Inflammatory macrophage treated with lipopolysaccharide for 4 hours (primary cell): ENCODE measurements around the gene CEP290.

ENCODE experiments used
- DNase-seq: peaks from one replicate; pipeline ENCODE4 v3.0.0-alpha.2; 2020

CEP290 gene, protein sequence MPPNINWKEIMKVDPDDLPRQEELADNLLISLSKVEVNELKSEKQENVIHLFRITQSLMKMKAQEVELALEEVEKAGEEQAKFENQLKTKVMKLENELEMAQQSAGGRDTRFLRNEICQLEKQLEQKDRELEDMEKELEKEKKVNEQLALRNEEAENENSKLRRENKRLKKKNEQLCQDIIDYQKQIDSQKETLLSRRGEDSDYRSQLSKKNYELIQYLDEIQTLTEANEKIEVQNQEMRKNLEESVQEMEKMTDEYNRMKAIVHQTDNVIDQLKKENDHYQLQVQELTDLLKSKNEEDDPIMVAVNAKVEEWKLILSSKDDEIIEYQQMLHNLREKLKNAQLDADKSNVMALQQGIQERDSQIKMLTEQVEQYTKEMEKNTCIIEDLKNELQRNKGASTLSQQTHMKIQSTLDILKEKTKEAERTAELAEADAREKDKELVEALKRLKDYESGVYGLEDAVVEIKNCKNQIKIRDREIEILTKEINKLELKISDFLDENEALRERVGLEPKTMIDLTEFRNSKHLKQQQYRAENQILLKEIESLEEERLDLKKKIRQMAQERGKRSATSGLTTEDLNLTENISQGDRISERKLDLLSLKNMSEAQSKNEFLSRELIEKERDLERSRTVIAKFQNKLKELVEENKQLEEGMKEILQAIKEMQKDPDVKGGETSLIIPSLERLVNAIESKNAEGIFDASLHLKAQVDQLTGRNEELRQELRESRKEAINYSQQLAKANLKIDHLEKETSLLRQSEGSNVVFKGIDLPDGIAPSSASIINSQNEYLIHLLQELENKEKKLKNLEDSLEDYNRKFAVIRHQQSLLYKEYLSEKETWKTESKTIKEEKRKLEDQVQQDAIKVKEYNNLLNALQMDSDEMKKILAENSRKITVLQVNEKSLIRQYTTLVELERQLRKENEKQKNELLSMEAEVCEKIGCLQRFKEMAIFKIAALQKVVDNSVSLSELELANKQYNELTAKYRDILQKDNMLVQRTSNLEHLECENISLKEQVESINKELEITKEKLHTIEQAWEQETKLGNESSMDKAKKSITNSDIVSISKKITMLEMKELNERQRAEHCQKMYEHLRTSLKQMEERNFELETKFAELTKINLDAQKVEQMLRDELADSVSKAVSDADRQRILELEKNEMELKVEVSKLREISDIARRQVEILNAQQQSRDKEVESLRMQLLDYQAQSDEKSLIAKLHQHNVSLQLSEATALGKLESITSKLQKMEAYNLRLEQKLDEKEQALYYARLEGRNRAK (N-terminal part only)

DNA sequence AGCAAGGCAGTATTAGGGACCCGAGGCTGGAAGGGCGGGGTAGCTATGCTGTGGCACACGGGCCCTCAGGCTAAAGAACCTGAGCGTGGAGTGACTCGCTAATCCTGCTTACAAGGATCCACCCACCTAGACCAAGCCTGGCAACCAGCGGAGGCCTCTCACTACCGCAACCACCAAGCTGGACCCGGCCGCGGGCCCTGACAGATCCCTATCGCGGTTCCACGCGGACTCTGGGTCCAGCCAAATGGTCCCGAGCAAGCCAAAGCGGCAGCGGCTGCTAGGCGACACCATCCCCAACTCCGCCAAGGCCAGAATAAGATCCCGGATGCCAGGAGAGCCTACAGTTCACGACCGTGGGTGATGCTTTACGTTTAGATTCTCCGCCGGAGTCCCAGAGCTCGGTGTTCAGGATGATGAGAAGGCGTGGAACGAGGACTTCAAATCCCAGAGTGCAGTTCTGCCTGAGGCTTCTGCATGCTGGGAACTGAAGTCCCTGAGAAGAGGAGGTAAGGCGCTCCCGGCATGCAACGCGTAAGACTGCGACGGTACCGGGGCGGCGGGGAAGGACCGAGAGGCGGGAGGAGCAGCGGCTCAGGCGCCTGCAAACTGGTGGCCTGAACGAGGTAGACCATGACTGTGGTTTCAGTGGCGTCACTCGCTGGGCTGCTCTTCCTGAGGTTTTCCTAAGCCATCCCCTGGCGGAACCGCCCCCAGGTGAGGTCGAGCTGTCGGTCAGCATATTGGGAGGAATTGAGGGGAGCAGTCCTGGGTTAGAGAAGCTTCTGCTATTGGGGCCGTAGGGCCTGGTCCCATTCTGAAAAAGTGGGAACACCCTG lies at the start of gene CEP290, which contains the start of gene TMTC3:
Gene CEP290 (minus strand): TSS at position 315 of the 836 bp plus-strand sequence. CDS start 781 bp downstream, outside the sequence.
Gene TMTC3 (plus strand): TSS at position 534 of the 836 bp plus-strand sequence. CDS start 6,009 bp downstream, outside the sequence.
- DNase-seq: peak; percentile 99

DNA sequence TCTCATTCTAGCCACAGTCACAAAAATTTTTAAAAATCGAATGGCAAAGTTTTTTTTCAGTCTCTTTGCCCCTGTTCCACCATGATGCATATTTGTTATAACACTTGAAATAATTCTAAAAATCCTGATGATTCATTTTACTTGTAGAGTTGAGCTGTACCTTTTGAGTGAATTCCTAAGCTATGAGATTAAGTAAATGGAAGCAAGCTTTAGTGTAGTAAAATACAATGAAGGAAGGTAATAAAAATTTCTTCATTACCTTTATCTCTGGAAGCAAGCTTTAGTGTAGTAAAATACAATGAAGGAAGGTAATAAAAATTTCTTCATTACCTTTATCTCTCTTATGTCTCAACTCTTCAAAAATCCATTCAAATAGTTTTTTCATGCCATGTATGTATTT lies 46.3 kb upstream of the CEP290 start:
- DNase-seq: no peak

DNA sequence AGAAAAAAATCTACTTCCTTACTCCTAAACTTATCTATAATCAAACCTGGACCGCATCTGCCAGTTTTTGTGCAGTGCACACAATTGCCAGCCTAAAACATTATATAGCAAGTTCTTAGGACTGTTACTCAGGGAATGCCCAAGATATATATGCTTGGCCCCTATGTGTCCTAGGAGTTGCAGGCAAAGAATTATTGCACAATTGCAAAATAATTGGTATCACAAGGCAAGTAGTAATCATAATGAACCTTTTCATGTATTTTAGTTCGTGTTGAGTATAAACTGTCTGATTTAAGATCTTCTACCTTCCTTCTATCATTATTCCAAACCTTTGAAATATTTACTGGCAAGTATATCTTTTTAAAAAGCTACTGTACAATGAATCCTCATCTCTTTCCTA lies 45.7 kb upstream of the CEP290 start:
- no peak for DNase-seq

DNA sequence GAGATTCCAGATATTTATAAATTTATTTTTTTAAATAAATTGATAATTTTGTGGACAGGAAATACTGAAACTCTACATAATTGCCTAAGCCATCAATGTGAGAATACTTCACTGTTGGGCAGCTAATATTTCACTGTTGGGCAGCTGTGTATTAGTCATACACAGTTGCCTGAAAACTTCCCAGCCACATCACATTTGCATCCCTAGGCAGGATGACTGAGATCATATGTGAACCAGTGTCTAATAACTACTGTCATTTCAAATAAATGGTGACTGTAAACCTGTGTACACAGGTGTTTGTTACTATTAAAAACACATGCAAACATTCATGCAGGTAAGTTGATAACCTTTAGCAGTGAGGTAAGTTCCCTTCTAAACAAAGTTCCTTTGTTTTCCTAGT lies 44.1 kb upstream of the CEP290 start:
- DNase-seq: peak; percentile 44

DNA sequence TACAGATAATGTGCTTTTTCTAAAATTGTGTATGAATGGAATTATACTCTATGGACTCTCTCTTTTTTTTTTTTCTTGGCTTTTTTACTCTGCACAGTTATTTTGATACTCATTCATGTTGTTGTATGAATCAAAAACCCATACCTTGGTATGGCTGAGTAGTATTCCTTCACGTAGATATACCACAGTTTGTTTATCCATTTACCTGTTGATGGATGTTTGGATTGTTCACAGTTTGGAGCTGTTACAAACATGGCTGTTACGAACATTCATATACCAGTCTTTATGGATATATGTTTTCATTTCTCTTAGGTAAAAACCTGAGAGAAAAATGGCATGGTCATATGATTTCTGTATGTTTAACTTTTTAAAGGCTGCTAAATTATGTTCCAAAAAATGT lies 43.4 kb upstream of the CEP290 start:
- no peak for DNase-seq

DNA sequence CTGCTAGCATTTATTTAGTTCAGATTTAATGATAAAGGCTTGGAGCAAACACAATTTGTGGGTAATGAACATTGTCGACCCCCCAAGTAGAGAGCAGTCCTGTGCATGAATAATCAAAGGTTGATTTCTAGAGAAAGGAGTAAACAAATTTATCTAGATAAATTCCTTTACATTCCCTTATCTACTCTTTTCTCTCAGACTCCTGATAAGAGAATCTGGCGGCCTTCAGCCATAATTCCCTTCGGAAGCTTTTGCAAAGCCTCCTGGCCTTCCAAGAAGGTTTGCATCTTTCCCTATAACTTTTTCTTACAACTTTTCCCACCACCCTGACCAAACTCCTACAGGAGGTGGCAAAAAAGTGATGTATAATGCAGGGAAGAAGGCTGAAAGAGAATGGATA lies 42.3 kb upstream of the CEP290 start:
- DNase-seq: no peak

DNA sequence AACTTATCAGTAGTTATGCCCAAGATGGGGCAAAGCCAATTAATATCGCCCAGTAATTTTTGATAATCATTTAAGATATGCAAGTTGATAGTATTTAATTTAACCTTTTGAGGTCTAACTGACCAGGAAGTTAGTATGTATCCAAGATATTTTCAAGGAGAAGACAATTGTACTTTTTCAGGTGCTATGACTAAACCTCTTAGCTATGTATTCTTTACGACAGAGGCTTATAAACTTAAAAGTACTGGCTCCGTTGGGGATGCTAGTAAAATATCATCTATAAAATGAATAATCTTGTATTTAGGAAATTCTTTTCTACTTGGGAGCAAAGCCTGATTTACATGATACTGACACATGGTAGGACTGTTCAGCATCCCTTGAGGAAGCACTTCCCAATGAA lies 40.5 kb upstream of the CEP290 start:
- no peak for DNase-seq

DNA sequence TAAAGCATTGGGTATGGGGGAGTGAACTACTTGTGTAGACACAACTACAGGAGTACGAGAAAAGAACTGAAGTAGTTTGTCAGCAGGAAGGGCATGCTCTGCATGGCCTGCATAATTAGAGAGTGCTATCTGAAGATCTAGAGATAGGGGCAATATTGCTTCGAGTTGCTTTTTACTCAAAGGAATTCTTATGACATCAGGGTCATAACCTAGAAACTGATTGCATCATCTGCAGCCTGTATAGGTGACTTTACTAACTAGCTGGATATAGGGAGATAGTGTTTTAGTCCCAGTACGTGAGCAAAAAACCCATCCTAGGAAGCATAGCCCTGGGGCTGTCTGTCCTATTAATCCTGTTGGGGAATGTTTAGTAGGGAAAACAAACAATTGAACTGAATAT lies 40.0 kb upstream of the CEP290 start:
- no peak for DNase-seq

DNA sequence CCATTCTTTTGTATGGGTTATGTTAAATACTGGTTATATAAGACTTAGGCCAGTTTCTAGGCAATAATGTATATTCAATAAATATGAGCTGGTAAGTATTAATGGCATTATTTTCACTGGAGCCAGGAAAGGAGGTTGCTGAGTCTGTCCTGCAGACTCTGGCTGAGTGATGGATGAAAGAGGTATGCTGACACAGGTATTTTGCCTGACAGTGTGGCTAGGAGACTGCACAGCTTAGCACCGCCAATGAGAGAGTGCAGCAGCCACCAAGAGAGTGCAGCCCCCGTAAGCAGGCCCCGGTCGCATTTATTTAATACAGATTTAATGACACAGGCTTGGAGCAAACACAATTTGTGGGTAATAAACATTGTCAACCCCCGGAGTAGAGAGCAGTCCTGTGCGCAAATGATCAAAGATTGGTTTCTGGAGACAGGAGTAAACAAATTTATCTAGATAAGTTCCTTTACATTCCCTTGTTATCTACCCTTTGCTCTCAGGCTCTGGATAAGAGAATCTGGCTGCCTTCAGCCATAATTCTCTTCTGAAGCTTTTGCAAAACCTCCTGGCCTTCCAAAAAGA lies 37.6 kb upstream of the CEP290 start:
- no peak for DNase-seq

DNA sequence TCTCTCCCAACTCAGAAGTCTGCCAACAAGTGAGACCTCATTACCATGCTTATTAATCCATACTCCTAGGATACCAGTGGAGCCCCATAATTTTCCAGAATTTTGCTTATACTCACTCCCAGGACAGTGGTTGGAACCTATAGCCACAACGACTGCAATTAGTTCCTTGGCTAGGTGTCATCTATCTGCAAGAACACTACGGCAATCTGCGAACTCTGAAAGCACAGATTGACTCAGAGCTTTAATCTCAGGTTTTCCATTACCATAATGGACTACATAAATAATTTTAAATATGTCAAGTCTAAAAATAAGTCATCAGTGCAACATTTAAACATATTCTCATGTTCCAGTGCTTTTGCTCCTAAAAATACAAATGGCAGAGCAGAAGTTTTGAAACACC lies 33.7 kb upstream of the CEP290 start:
- DNase-seq: no peak

DNA sequence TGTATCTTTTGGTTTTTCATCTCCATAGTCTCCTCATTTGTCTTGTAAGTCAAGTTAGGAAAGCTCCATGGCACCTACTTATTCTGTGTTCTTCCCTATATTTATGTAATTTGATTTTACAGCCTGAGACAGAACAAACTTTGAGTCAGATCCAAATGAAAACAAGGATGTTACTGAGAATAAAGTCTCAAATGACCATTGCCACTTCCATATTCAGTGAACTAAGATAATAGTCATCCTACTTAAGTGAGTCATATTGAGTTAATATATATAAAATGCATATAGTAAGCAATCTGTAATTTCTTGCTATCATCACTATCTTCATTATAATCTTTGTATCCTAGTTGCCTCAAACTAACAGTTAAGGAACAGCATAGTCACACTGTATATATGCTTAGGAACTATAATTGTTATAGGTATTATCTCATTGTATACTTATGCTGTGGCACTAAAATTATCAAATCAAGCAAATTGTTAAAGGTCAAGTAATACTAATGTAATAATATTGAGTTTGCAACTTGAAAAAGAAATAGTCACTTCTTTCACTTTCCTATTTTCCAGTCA lies 31.0 kb upstream of the CEP290 start:
- DNase-seq: no peak

DNA sequence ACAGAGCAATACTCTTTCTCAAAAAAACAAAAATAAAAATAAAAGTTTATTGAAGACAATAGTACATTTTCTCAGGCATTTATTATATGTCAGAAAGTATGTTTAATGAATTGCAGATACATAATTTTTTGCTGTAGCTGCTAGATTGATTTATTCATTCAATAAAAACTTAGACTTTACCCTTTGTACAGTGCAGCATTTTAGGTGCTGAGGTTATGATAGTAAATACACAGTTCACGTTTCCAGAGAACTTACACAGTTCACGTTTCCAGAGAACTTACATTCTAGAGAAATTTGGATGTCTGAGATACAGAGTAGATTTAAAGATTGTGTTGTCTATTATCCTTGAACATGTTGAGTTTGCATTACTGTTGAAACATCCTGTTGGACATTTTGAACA lies 25.5 kb upstream of the CEP290 start:
- DNase-seq: no peak

DNA sequence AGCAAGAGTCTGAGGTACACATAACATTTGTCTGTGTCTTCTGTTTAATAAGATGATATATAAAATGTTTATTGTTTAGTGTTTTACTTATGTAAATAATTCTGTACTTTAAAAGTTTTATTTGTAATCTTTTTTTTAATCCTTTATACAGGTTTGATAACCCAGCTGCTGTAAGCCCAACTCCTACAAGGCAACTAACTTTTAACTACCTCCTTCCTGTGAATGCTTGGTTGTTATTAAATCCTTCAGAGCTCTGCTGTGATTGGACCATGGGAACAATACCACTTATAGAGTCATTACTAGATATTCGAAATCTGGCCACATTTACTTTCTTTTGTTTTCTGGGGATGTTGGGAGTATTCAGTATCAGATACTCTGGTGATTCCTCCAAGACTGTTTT lies 24.3 kb upstream of the CEP290 start:
- DNase-seq: no peak

DNA sequence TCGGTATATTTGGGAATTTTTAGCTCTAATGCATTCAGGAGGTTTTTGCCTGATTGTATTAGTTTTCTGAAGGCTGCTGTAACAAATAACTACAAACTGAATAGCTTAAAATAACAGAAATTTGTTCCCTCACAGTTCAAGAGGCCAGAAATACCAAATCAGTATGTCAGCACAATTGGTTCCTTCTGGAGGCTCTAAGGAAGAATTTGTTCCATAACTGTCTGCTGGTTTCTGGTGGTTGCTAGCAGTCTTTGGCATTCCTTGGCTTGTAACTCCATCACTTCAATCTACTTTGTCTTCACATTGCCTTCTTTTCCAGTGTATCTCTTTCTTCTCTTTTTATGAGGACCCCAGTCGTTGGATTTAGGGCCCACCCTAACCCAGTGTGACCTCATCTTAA lies 21.5 kb upstream of the CEP290 start:
- no peak for DNase-seq

DNA sequence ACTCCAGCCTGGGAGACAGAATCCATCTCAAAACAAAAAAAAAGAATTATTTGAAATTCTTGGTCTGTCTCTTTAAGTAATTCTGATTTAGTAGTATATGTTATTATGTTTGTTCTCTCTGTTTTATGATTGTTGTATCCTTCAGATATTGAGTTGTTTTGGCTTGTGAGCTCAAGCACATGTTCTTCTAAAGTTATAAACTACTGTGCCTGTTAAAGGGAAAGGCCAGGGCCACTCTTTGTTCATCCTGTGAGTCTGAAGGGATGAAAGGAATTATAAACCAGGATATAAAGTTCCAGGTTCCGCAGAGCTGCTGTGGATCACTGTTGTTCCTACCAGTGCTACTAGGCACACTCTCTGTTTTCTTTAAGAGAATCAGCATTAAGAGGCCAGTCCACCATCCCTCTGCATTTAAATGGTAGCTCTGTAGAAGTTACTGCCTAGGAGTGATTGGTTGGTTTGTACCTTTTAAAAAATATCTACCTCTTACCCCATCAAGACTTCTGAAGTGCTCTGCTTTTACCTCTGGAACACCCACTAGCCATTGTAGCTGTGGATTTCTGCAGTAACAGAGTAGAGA lies 14.3 kb upstream of the CEP290 start:
- no peak for DNase-seq

DNA sequence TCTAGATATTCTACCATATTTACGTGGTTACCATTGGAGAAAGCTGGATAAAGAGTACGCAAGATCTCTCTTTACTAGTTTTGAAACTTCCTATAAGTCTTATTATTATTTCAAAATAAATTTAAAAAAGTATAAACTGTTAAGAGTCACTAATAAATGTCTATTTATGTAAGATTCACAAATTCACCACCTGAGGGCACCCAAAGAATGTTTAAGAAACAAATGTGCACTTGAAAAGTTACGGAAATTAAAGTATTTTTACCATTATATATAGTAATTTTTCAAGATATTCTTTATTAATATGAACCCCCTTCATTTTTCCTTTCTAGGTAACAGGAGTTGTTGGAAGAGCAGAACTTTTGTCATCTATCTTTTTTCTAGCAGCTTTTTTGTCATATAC lies 12.1 kb upstream of the CEP290 start:
- DNase-seq: peak; percentile 11

DNA sequence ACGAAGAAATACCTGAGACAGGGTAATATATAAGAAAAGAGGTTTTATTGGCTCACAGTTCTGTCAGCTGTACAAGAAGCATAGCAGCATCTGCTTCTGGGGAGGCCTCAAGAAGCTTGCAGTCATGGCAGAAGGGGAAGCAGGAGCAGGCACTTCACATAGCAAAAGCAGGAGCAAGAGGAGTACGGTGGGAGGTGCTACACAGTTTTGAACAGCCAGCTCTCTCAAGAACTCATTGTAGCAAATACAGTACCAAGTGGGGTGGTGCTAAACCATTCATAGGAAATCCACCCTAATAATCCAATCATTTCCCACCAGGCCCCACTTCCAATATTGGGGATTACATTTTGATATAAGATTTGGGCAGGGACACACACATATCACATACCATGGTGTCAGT lies 8.2 kb upstream of the CEP290 start:
- no peak for DNase-seq

DNA sequence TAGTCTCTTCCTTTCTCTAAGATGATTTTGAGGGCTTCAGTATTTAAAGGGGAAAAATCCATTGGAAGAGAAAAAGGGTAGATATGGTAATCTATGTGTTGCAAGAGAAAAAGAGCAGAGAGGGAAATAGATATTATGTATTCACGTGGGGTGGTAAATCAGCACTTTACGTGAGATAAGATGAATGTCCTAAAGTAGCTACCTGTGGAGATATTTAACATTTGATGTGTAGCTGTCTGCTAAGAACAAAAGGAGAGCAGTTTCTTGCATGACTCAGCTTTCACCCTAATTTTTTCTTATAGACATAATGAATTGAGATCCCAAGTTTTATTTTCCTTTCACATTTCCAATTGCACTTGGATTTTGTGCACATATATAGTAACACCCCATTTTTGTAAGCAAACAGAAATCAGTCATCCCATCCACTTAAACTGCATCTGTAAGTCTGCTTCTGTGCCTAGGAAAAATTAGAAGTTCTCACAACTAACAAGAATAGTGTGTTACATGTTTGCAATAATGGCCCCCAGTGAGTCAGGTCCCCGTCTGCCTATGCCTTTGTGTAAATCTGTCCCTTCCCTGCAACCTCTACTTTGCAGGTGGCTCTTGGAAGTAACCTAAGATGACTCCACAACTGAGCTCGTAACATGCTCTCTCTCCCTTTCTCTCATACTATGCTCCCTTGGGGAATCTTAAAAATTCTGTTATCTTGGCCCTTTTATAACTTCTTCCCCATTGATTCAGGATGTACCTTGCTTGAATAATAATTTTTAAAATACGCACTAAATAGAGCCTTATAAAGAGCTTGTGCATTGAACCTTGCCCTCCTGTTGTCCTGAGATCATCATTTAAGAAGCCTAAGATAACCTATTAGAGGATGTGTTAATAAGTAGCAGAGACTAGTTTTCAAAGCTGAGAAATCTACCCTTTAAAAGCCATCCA lies 3.9 kb upstream of the CEP290 start:
- DNase-seq: no peak

DNA sequence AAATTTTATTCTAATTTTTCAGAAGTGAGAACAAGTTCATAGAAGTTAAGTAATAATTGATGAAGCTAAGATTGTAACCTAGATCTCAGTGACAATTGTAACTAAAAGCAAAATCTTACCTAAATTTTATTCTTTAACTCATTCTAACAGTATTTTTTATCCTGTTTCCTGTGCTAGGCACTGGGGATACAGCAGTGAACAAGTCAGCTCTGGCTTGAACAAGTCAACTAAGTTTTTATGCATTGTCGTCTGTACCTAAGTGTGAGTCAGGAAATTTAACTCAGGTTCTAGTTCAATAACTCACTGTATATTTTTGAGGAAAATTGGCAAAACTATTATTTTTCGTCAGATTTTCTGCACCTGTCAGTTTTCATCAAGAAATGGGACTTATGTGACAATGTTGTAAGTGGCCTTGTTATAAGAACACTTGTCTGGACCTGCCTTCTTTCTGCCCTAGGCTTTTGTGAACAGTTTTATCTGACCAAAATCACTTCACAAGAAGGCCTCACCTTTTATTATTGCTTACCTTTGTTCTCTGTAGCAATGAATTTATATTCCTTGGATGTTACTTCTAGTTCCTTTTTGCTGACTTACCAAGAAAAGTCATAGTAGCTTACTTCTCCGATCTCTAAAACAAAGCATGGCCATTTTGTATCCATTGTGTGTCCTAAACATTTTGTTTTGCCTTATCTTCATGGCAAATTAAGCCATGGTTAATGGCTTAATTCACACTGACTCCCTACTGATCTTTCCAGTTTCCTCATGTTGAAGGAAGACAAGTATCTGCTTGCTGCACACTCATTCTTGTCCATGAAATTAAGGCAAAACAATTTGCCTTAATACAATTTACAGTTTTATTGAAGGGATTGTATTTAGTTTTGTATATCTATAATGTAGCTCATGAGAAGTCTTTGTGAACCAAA lies 2.9 kb upstream of the CEP290 start:
- no peak for DNase-seq
